ENCODE results near the gene MOB3B.

The MOB3B gene

DNA sequence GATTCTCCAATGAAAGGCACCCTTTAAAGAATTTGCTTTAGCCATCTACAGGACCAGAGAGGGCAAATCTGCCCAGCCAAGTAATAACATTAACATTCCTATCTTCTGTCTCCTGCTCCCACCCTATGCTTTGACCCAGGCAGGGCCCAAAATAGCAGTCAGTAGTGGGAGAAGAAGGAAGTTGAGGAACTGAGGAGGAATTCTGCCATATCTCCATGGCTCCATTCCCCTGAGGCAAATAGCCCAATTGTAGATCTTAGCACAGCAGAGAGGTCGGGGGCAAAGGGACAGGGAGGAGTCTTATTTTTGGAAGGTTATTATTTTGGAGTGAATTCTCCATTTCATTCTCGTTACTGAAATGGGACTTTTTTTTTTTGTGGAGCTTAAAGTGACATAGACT is 116.7 kb downstream of the MOB3B start:
- no peak for DNase-seq (ENCODE audit: low read depth in 2 of 2)
- H3K4me3 ChIP-seq (replicated peaks in 1 of 2; ENCODE audit: low read depth in 2 of 2, low read length in 2 of 2), result no peak overlapping the region
- TF ChIP-seq CTCF (IDR thresholded peaks at IDR 0.05; ENCODE audit: low read depth, low read length), result no peak

GRCh38 chr9:27412081-27412480 is 117.5 kb downstream of the MOB3B start:
- DNase-seq (ENCODE audit: low read depth in 2 of 2), result no peak
- H3K4me3 ChIP-seq (replicated peaks in 1 of 2; ENCODE audit: low read depth in 2 of 2, low read length in 2 of 2), result no peak overlapping the region

GRCh38 chr9:27408482-27408881 is 121.1 kb downstream of the MOB3B start:
- no peak overlapping the region for H3K4me3 ChIP-seq (replicated peaks in 1 of 2; ENCODE audit: low read depth in 2 of 2, low read length in 2 of 2)
- no peak for DNase-seq (ENCODE audit: low read depth in 2 of 2)
- no peak for TF ChIP-seq CTCF (IDR thresholded peaks at IDR 0.05; ENCODE audit: low read depth, low read length)

More at GRCh38 chr9:27412081-27412480, 117.5 kb downstream of the MOB3B start:
- no peak for TF ChIP-seq CTCF (IDR thresholded peaks at IDR 0.05; ENCODE audit: low read depth, low read length)

GRCh38 chr9:27408001-27408400 is 121.6 kb downstream of the MOB3B start:
- H3K4me3 ChIP-seq (replicated peaks in 1 of 2; ENCODE audit: low read depth in 2 of 2, low read length in 2 of 2), result no peak overlapping the region
- peak; percentile 26 to 64 for DNase-seq (ENCODE audit: low read depth in 2 of 2)
- no peak for TF ChIP-seq CTCF (IDR thresholded peaks at IDR 0.05; ENCODE audit: low read depth, low read length)

GRCh38 chr9:27407491-27407890 is 122.1 kb downstream of the MOB3B start:
- TF ChIP-seq CTCF (IDR thresholded peaks at IDR 0.05; ENCODE audit: low read depth, low read length), result no peak
- no peak overlapping the region for H3K4me3 ChIP-seq (replicated peaks in 1 of 2; ENCODE audit: low read depth in 2 of 2, low read length in 2 of 2)

GRCh38 chr9:27404661-27405060 is 125.0 kb downstream of the MOB3B start:
- TF ChIP-seq CTCF (IDR thresholded peaks at IDR 0.05; ENCODE audit: low read depth, low read length), result no peak
- no peak for DNase-seq (ENCODE audit: low read depth in 2 of 2)
- H3K4me3 ChIP-seq (replicated peaks in 1 of 2; ENCODE audit: low read depth in 2 of 2, low read length in 2 of 2), result no peak overlapping the region

More at GRCh38 chr9:27407491-27407890, 122.1 kb downstream of the MOB3B start:
- DNase-seq (ENCODE audit: low read depth in 2 of 2), result no peak

DNA sequence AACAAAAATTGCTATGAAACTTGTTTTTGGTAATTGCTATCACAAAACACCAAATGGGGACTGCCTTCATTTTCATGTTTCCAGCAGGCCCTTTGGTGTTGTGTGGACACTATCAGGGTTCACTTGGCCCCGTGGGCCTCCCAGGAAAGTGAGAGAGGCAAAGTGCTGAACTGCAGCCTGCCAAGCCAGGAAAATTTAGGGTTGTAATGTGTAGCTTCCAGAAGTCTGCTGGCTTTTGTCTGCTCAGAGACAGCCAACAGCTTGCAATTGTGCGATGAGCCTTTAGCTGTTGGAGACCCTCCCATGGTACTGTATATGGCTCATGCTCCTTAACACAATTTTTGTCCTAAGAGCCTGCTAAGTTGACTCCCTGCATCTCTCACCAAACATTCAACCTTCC is 127.0 kb downstream of the MOB3B start:
- no peak overlapping the region for H3K4me3 ChIP-seq (replicated peaks in 1 of 2; ENCODE audit: low read depth in 2 of 2, low read length in 2 of 2)
- no peak for TF ChIP-seq CTCF (IDR thresholded peaks at IDR 0.05; ENCODE audit: low read depth, low read length)
- DNase-seq (ENCODE audit: low read depth in 2 of 2), result no peak

All from cardiac fibroblast (primary cell).